H9 (cell line): ENCODE data around the gene ZSWIM1. TPM values are rescaled to one million over a fixed set of nuclear protein-coding genes. Genes with fewer than 3 reads are reported as not detected.

Experiments used
- DNase-seq: peaks from one replicate; pipeline ENCODE4 v3.0.0-alpha.2; 2017
- H2AFZ ChIP-seq: one replicate; pipeline ENCODE4 v1.6.1; 2013; ENCODE audit warnings: mild to moderate bottlenecking, low read length, control low read depth, moderate library complexity
- H2AK5ac ChIP-seq: 2 replicates; pipeline ENCODE4 v1.6.1; 2013; ENCODE audit warnings: low read length, control low read depth, mixed read lengths; ENCODE audit not compliant: insufficient read length
- H2BK120ac ChIP-seq: one replicate; pipeline ENCODE4 v1.6.1; 2013; ENCODE audit warnings: low read depth, mild to moderate bottlenecking, low read length, control low read depth, inconsistent platforms; ENCODE audit not compliant: poor library complexity, severe bottlenecking
- H2BK12ac ChIP-seq: 2 replicates; pipeline ENCODE4 v1.6.1; 2013; ENCODE audit warnings: low read length, control low read depth, mixed read lengths, low read depth; ENCODE audit not compliant: insufficient read length
- H2BK15ac ChIP-seq: 2 replicates; pipeline ENCODE4 v1.6.1; 2013; ENCODE audit warnings: low read depth, low read length, control low read depth
- H2BK20ac ChIP-seq: one replicate; pipeline ENCODE4 v1.6.1; 2013; ENCODE audit warnings: low read depth, mild to moderate bottlenecking, low read length, control low read depth, inconsistent platforms; ENCODE audit not compliant: poor library complexity, severe bottlenecking
- H2BK5ac ChIP-seq: 2 replicates; pipeline ENCODE4 v1.6.1; 2013; ENCODE audit warnings: low read length, control low read depth, mixed read lengths; ENCODE audit not compliant: insufficient read length
- H3K14ac ChIP-seq: 2 replicates; pipeline ENCODE4 v1.6.1; 2013; ENCODE audit warnings: low read length, control low read depth; ENCODE audit not compliant: insufficient read depth
- H3K18ac ChIP-seq: 2 replicates; pipeline ENCODE4 v1.6.1; 2013; ENCODE audit warnings: low read depth, mild to moderate bottlenecking, mixed read lengths, low read length, control low read depth; ENCODE audit not compliant: insufficient read length
- H3K23ac ChIP-seq: 2 replicates; pipeline ENCODE4 v1.6.1; 2013; ENCODE audit warnings: low read length, control low read depth, mixed read lengths, low read depth; ENCODE audit not compliant: insufficient read length
- H3K23me2 ChIP-seq: 2 replicates; pipeline ENCODE4 v1.6.1; 2013; ENCODE audit warnings: low read depth, mild to moderate bottlenecking, mixed read lengths, low read length, control low read depth; ENCODE audit not compliant: insufficient read length, poor library complexity, severe bottlenecking
- H3K27ac ChIP-seq: 2 replicates; pipeline ENCODE4 v1.5.1; 2013; ENCODE audit warnings: low read length, control low read depth, mixed read lengths, low read depth; ENCODE audit not compliant: insufficient read length
- H3K27me3 ChIP-seq: 2 replicates; pipeline ENCODE4 v1.6.1; 2013; ENCODE audit warnings: low read length, control low read depth, inconsistent platforms; ENCODE audit not compliant: insufficient read depth
- H3K4ac ChIP-seq: 2 replicates; pipeline ENCODE4 v1.6.1; 2013; ENCODE audit warnings: low read depth, mild to moderate bottlenecking, control low read depth, inconsistent platforms, low read length, moderate library complexity
- H3K4me1 ChIP-seq: 2 replicates; pipeline ENCODE4 v1.6.1; 2013; ENCODE audit warnings: low read length, control low read depth, inconsistent platforms; ENCODE audit not compliant: insufficient read depth
- H3K4me2 ChIP-seq: 2 replicates; pipeline ENCODE4 v1.6.1; 2013; ENCODE audit warnings: low read length, control low read depth, mixed read lengths; ENCODE audit not compliant: insufficient read length, insufficient read depth
- H3K56ac ChIP-seq: 2 replicates; pipeline ENCODE4 v1.6.1; 2013; ENCODE audit warnings: low read depth, mild to moderate bottlenecking, mixed read lengths, low read length, control low read depth; ENCODE audit not compliant: insufficient read length
- H3K79me1 ChIP-seq: 2 replicates; pipeline ENCODE4 v1.6.1; 2013; ENCODE audit warnings: low read depth, mild to moderate bottlenecking, moderate library complexity, low read length, control low read depth, inconsistent platforms; ENCODE audit not compliant: insufficient read depth, poor library complexity, severe bottlenecking
- H3K79me2 ChIP-seq: 2 replicates; pipeline ENCODE4 v1.6.1; 2013; ENCODE audit warnings: low read length, control low read depth, inconsistent platforms; ENCODE audit not compliant: insufficient read depth
- H3K9ac ChIP-seq: 2 replicates; pipeline ENCODE4 v1.6.1; 2013; ENCODE audit warnings: low read length, control low read depth, mixed read lengths; ENCODE audit not compliant: insufficient read length; ENCODE audit errors: extremely low read depth
- H3K9me3 ChIP-seq: one replicate; pipeline ENCODE4 v1.6.1; 2013; ENCODE audit warnings: low read depth, low read length, inconsistent platforms; ENCODE audit not compliant: control insufficient read depth
- H3T11ph ChIP-seq: one replicate; pipeline ENCODE4 v1.6.1; 2013; ENCODE audit warnings: mild to moderate bottlenecking, low read length, control low read depth, inconsistent platforms
- H4K20me1 ChIP-seq: one replicate; pipeline ENCODE4 v1.6.1; 2013; ENCODE audit not compliant: control insufficient read depth, insufficient read length, insufficient read depth
- H4K5ac ChIP-seq: 2 replicates; pipeline ENCODE4 v1.6.1; 2013; ENCODE audit warnings: low read depth, mild to moderate bottlenecking, mixed read lengths, low read length, control low read depth; ENCODE audit not compliant: insufficient read length
- H4K8ac ChIP-seq: replicated peaks from 2 replicates; pipeline ENCODE4 v1.6.1; 2013; ENCODE audit warnings: low read length, control low read depth, mixed read lengths, low read depth; ENCODE audit not compliant: insufficient read length
- H4K91ac ChIP-seq: 2 replicates; pipeline ENCODE4 v1.6.1; 2013; ENCODE audit warnings: low read depth, mild to moderate bottlenecking, moderate library complexity, mixed read lengths, low read length, control low read depth; ENCODE audit not compliant: insufficient read length
- H3K27ac Mint-ChIP-seq, 3 experiments: 2 replicates in 2 of 3; 3 replicates in 1 of 3; pipeline ENCODE4 v1.8.0; 2020 to 2021; ENCODE audit warnings: mixed read lengths in 3 of 3, mild to moderate bottlenecking in 1 of 3, moderate library complexity in 1 of 3
- H3K27me3 Mint-ChIP-seq: 2 replicates; pipeline ENCODE4 v1.8.0; 2021; ENCODE audit warnings: low read depth, mild to moderate bottlenecking, moderate library complexity, mixed read lengths
- H3K36me3 Mint-ChIP-seq, 3 experiments: 2 replicates in 2 of 3; 3 replicates in 1 of 3; pipeline ENCODE4 v1.8.0; 2020 to 2021; ENCODE audit warnings: low read depth in 3 of 3, mixed read lengths in 3 of 3; ENCODE audit not compliant: insufficient read depth in 1 of 3
- H3K4me1 Mint-ChIP-seq, 2 experiments: 2 replicates each; pipeline ENCODE4 v1.8.0; 2020; ENCODE audit warnings: mixed read lengths in 2 of 2
- H3K4me3 Mint-ChIP-seq, 2 experiments: 2 replicates in 1 of 2; 3 replicates in 1 of 2; pipeline ENCODE4 v1.8.0; 2020 to 2021; ENCODE audit warnings: mild to moderate bottlenecking in 2 of 2, mixed read lengths in 2 of 2, moderate library complexity in 1 of 2
- H3K9me3 Mint-ChIP-seq, 2 experiments: 2 replicates in 1 of 2; 3 replicates in 1 of 2; pipeline ENCODE4 v1.8.0; 2020; ENCODE audit warnings: mild to moderate bottlenecking in 2 of 2, mixed read lengths in 2 of 2, moderate library complexity in 1 of 2
- WGBS: extraction: QIAGEN DNeasy Blood & Tissue Kit; methylation state at CpG from one replicate; pipeline ENCODE4 v1.1.7; 2013; ENCODE audit warnings: missing lambda C conversion rate, low lambda C conversion rate, mixed read lengths; ENCODE audit not compliant: insufficient read length; ENCODE audit errors: extremely low coverage; 5-methylcytosine and 5-hydroxymethylcytosine counted together
- total RNA-seq: library from RNA; stranded (reverse); gene quantifications from 2 replicates; pipeline ENCODE4 v1.2.1, GENCODE V29; 2021
- TF ChIP-seq, protein P1 (sequence below): fragments of 200-600 bp; sonication (generic); conservative IDR thresholded peaks from 3 replicates; pipeline ENCODE4 v1.8.0; 2021; ENCODE audit warnings: antibody characterized with exemption, mild to moderate bottlenecking

Gene ZSWIM1
- total RNA-seq, 1 experiment from 2014 or later: 13.0 TPM

GRCh38 chr20:45910670-45911485 lies 29.9 kb downstream of the ZSWIM1 start:
- Histone ChIP-seq H3K4ac (no peak overlapping the region), H3K14ac (peak overlapping the region; percentile 62; the same call in 1 of the 2 replicates), H3T11ph (no peak overlapping the region), H3K27me3 (no peaks in the 10 kb centered on the region), H4K20me1 (no peaks in the 10 kb centered on the region), H3K4me2 (peak overlapping the region; percentile 91), H3K9me3 (no peaks in the 10 kb centered on the region), H3K9ac (peak overlapping the region; percentile 52), H2BK120ac (no peak overlapping the region), H4K5ac (no peak overlapping the region), H3K56ac (no peak overlapping the region), H3K27ac (no peak overlapping the region), H2BK5ac (no peak overlapping the region), H2BK20ac (no peak overlapping the region), H3K23ac (no peak overlapping the region), H4K8ac (no peak overlapping the region), H2AK5ac (no peak overlapping the region), H3K23me2 (peaks cover 16% of the 10 kb centered on the region), H3K18ac (peak overlapping the region; percentile 20), H2BK15ac (no peak overlapping the region), H2AFZ (no peak overlapping the region), H3K79me2 (no peaks in the 10 kb centered on the region), H3K4me1 (no peaks in the 10 kb centered on the region), H2BK12ac (no peak overlapping the region), H3K79me1 (no peaks in the 10 kb centered on the region), H4K91ac (no peak overlapping the region)
- Mint-ChIP-seq H3K9me3 (no peaks in the 10 kb centered on the region), H3K4me1 (peaks cover 6 to 16% of the 10 kb centered on the region in 2 experiments), H3K27me3 (no peaks in the 10 kb centered on the region), H3K36me3 (peaks cover 27 to 30% (median 30%) of the 10 kb centered on the region in 3 experiments; a peak in 6 of 7 replicates), H3K4me3 (peak overlapping the region; percentile 81 to 92), H3K27ac (peak overlapping the region; percentile 94 to 99 (median 99))
- TF ChIP-seq, protein P1, sequence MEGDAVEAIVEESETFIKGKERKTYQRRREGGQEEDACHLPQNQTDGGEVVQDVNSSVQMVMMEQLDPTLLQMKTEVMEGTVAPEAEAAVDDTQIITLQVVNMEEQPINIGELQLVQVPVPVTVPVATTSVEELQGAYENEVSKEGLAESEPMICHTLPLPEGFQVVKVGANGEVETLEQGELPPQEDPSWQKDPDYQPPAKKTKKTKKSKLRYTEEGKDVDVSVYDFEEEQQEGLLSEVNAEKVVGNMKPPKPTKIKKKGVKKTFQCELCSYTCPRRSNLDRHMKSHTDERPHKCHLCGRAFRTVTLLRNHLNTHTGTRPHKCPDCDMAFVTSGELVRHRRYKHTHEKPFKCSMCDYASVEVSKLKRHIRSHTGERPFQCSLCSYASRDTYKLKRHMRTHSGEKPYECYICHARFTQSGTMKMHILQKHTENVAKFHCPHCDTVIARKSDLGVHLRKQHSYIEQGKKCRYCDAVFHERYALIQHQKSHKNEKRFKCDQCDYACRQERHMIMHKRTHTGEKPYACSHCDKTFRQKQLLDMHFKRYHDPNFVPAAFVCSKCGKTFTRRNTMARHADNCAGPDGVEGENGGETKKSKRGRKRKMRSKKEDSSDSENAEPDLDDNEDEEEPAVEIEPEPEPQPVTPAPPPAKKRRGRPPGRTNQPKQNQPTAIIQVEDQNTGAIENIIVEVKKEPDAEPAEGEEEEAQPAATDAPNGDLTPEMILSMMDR: no peak
- DNase-seq: peak; percentile 100
- no CpG with 5 or more reads among the region's 43 CpGs for WGBS
